H1 (cell line): ENCODE data around the gene PLD5. TPM values are rescaled to one million over a fixed set of nuclear protein-coding genes. Genes with fewer than 3 reads are reported as not detected.

Experiments
- ATF3 ChIP-seq: IDR thresholded peaks from 2 replicates; pipeline ENCODE4 v1.6.1; 2011; ENCODE audit warnings: low read depth, mild to moderate bottlenecking, low read length; ENCODE audit not compliant: insufficient read depth
- KDM4A ChIP-seq: IDR thresholded peaks from one replicate; pipeline ENCODE4 v1.7.1; 2012; ENCODE audit warnings: low read depth, mild to moderate bottlenecking, moderate library complexity, low read length, inconsistent platforms; ENCODE audit not compliant: severe bottlenecking
- MAFK ChIP-seq: IDR thresholded peaks from 2 replicates; pipeline ENCODE4 v1.6.1; 2012; ENCODE audit warnings: low read depth, mild to moderate bottlenecking, improper control_type of control experiment, low read length
- NRF1 ChIP-seq: IDR thresholded peaks from 2 replicates; pipeline ENCODE4 v1.6.1; 2011; ENCODE audit warnings: mild to moderate bottlenecking, low read depth, low read length, improper control_type of control experiment
- RAD21 ChIP-seq, 2 experiments: IDR thresholded peaks in 1 of 2; conservative IDR thresholded peaks in 1 of 2; 2 replicates each; pipeline ENCODE4 v1.6.1; 2011; ENCODE audit warnings: low read depth in 2 of 2, low read length in 2 of 2, improper control_type of control experiment in 1 of 2, inconsistent platforms in 1 of 2, mild to moderate bottlenecking in 1 of 2, moderate library complexity in 1 of 2
- RXRA ChIP-seq: IDR thresholded peaks from 2 replicates; pipeline ENCODE4 v1.6.1; 2011; ENCODE audit warnings: low read depth, mild to moderate bottlenecking, low read length, moderate library complexity; ENCODE audit not compliant: insufficient read depth
- USF2 ChIP-seq: IDR thresholded peaks from 2 replicates; pipeline ENCODE4 v1.6.1; 2011; ENCODE audit warnings: low read length, improper control_type of control experiment
- polyA plus RNA-seq, 7 experiments: library from polyadenylated mRNA; depleted of rRNA in 3 of 7; stranded (reverse) in 5 of 7; unstranded in 2 of 7; fragments of >200 nt in 5 of 7; fragments of 200-250 nt in 2 of 7; gene quantifications; 1 replicate in 5 of 7; 2 replicates in 1 of 7; 4 replicates in 1 of 7; pipeline versions ENCODE4 v1.2.1 to v1.2.3, GENCODE V29; 2011 to 2013; ENCODE audit warnings: missing spikeins in 2 of 7, mixed read lengths in 2 of 7
- total RNA-seq: library from RNA; stranded (reverse); fragmentation: NEBNext Ultra II Directional; extraction: Animal tissue kit (Norgen Biotek cat#: 25700); gene quantifications from 2 replicates; pipeline ENCODE4 v1.2.1, GENCODE V29; 2021

Gene PLD5
- total and polyA plus RNA-seq, 2 of the 8 experiments (the other 6 are each of a cell fraction or from before 2014, with no cell fraction given) = 0.86 to 8.5 TPM

- TF ChIP-seq USF2 = no peak
- TF ChIP-seq ATF3 = no peak
- no peak for TF ChIP-seq RAD21 (IDR thresholded peaks at IDR 0.05 in 1 of 2, conservative IDR thresholded peaks at IDR 0.05 in 1 of 2; ENCODE audit: low read depth in 2 of 2, low read length in 2 of 2)
- no peak for TF ChIP-seq MAFK
- TF ChIP-seq KDM4A = no peak
- no peak for TF ChIP-seq RXRA
- no peak for TF ChIP-seq NRF1
- TF ChIP-seq, all 59 proteins: peak for 0
Measured at GRCh38 chr1:242209063-242209462, 315.4 kb downstream of the PLD5 start (continued).
